Measurements from ENCODE around the gene ALPG.
"Not testable (repeated sequence)": the region's sequence is repeated elsewhere in the genome, so short reads cannot be mapped to it uniquely, and the experiment has no call there.

ALPG gene

GRCh38 chr2:232406556-232407310 lies at the start of gene ALPG:
ALPG (plus strand) TSS chr2:232406844; CDS start chr2:232406895, 51 bp downstream.
- DNase-seq (ENCODE audit: low read depth), result no peak

GRCh38 chr2:232361646-232362045 lies 45.0 kb upstream of the ALPG start:
- no peak for DNase-seq (ENCODE audit: low read depth)

GRCh38 chr2:232362174-232362900 lies 44.3 kb upstream of the ALPG start:
- no peak for DNase-seq (ENCODE audit: low read depth)

GRCh38 chr2:232363064-232363783 lies 43.4 kb upstream of the ALPG start:
- not testable (repeated sequence) for DNase-seq (ENCODE audit: low read depth)

GRCh38 chr2:232363784-232364615 lies 42.6 kb upstream of the ALPG start:
- DNase-seq (ENCODE audit: low read depth), result no peak

GRCh38 chr2:232364806-232365594 lies 41.6 kb upstream of the ALPG start:
- DNase-seq (ENCODE audit: low read depth), result not testable (repeated sequence)

- DNase-seq (ENCODE audit: low read depth), result no peak
Observed at GRCh38 chr2:232365621-232366321, 40.9 kb upstream of the ALPG start.

- DNase-seq (ENCODE audit: low read depth), result not testable (repeated sequence)
Observed at GRCh38 chr2:232366461-232366860, 40.2 kb upstream of the ALPG start.

- DNase-seq (ENCODE audit: low read depth), result no peak
Observed at GRCh38 chr2:232367016-232367415, 39.6 kb upstream of the ALPG start.

GRCh38 chr2:232367591-232368233 lies 38.9 kb upstream of the ALPG start:
- no peak for DNase-seq (ENCODE audit: low read depth)

GRCh38 chr2:232368311-232368731 lies 38.3 kb upstream of the ALPG start:
- no peak for DNase-seq (ENCODE audit: low read depth)

- DNase-seq (ENCODE audit: low read depth), result no peak
Observed at GRCh38 chr2:232369126-232369951, 37.3 kb upstream of the ALPG start.

GRCh38 chr2:232370007-232370406 lies 36.6 kb upstream of the ALPG start:
- not testable (repeated sequence) for DNase-seq (ENCODE audit: low read depth)

- DNase-seq (ENCODE audit: low read depth), result no peak
Observed at GRCh38 chr2:232372231-232373208, 34.1 kb upstream of the ALPG start.

GRCh38 chr2:232374356-232374755 lies 32.3 kb upstream of the ALPG start:
- DNase-seq (ENCODE audit: low read depth), result no peak

GRCh38 chr2:232375164-232375563 lies 31.5 kb upstream of the ALPG start:
- no peak for DNase-seq (ENCODE audit: low read depth)

GRCh38 chr2:232376260-232376659 lies 30.4 kb upstream of the ALPG start:
- no peak for DNase-seq (ENCODE audit: low read depth)

GRCh38 chr2:232376713-232377112 lies 29.9 kb upstream of the ALPG start:
- no peak for DNase-seq (ENCODE audit: low read depth)

Measured in activated T-helper 9 cell treated with anti-CD3 and anti-CD28 coated beads, Interleukin-2, amount 50 U/mL, for 16 hours (primary cell).